GM18507 (cell line): ENCODE results near the gene C19orf25.
"Not testable (repeated sequence)": the region's sequence is repeated elsewhere in the genome, so short reads cannot be mapped to it uniquely, and the experiment has no call there.

Source experiments
- DNase-seq: peaks from one replicate; pipeline ENCODE4 v3.0.0; 2011; ENCODE audit warnings: low read depth; ENCODE audit not compliant: insufficient read length; ENCODE audit errors: extremely low spot score
- FAIRE-seq: peaks from 2 replicates; lab custom pipeline; 2011; peaks lifted over from hg19 to GRCh38; lab: Jason Lieb, UNC

C19orf25 gene

GRCh38 chr19:1478934-1479707, at the start of gene C19orf25:
Gene C19orf25 (minus strand): TSS chr19:1479215. CDS start chr19:1478903, 312 bp downstream.
- DNase-seq: peak; percentile 95
- peak; percentile 99 for FAIRE-seq

GRCh38 chr19:1527650-1528309, 48.8 kb upstream of the C19orf25 start:
- no peak for DNase-seq
- no peak for FAIRE-seq

- no peak for DNase-seq
- FAIRE-seq: no peak
These were observed 48.1 kb upstream of the C19orf25 start for GRCh38 chr19:1526979-1527649.

DNA sequence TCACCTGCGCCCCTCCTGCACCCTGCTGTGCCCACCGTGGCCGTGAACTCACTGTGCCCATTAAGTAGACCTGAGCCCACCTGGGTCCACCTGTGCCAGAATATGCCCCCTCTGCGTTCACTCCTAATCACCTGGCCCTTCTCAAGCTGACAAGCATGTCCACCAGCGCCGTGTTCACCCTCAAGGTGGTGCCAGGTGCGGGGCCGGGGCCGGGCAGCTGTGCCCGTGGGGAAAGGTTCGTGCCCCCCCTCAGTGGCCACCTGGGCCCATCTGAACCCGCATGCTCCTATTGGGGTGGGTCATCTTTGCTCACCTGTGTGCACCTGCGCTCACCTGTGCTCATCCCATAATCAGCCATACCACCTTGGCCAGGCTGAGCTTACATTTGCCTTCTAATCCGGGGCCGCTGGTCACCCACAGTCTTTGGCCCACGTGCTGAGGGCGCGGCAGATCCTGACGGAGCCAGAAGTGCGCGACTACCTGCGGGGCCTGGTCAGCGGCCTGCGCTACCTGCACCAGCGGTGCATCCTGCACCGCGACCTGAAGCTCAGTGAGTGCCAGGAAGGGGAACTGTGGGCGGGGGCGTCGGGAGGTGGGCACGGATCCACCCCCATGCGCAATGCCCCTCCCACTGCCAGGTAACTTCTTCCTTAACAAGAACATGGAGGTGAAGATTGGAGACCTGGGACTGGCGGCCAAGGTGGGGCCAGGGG, 47.2 kb upstream of the C19orf25 start:
- DNase-seq (no peak), FAIRE-seq (no peak)

DNA sequence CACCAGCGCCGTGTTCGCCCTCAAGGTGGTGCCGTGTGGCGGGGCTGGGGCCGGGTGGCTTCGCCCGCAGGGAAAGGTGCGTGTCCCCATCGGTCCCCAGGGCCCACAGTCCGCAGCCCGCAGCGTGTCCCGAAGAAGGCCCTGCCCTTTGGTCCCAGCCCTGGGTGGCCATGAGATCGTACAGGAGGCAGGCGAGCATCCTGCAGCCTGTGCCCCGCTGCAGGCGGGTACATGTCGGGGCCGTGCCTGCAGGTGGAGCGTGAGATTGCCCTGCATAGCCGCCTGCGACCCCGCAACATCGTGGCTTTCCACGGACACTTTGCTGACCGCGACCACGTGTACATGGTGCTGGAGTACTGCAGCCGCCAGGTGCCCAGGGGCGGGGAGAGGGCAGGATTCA, 46.3 kb upstream of the C19orf25 start:
- FAIRE-seq: no peak
- DNase-seq: no peak

DNA sequence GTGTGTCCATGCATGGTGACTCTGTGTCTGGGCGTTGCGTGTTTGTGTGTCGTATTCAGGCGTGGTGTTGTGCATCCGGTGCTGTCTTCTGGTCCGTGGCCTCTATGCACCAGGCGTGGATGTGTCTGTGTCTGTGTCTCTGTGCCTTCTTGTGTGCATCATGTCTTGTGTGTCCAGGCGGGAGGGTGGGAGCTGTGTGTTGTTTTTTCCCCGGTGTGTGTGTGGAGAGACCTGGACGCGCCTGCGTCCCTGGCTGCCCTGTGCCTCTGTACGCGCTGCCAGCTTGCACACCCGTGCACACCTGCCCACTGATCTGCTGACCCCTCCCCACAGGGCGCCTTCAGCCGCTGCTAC, 45.9 kb upstream of the C19orf25 start:
- DNase-seq (no peak), FAIRE-seq (no peak)

GRCh38 chr19:1524287-1524971, 45.4 kb upstream of the C19orf25 start:
- DNase-seq (no peak), FAIRE-seq (no peak)

DNA sequence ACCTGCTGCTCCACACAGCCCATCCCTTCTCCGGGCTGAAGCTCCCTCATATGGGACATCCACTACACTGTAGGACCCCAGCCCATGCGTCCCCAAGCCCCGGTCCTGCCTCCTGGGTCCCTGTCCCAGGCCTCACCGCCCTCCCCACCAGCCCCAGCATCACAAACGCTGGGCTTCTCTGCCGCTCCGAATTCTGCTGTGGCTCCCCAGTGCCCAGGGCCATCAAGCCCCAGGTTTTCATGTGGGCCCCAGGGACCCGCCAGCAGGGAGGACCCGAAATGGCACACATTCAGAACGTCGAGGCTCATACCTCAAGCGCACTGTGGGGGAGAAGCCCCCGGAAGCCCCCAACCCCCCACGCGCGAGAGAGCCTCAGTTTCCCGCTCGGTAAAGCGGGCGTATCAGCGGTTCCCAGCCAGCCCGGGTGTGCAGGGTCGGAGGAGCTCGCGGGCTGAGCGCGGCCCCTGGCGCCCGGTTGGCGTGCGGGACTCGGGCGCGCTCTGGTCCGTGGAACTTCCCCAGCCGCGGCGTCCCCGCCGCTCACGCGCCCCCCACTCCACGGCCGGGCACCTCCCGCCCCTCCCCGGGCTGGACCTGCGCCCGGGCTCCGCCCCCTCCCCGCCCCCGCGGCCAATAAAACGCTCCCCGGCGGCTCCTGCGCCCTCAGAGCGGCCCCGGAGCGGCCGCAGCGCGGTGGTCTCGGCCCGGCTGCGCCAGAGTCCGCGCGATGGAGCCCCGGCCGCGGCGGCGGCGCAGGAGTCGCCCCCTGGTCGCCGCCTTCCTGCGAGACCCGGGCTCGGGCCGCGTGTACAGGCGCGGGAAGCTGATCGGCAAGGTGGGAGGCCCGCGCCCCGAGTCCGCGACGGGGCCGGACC, 44.6 kb upstream of the C19orf25 start, which contains the start of gene PLK5:
TSS of gene PLK5 (plus strand) at position 666 of the 875 bp plus-strand sequence. CDS start 2,920 bp downstream, outside the sequence.
- FAIRE-seq: no peak

GRCh38 chr19:1522838-1523237, 43.8 kb upstream of the C19orf25 start:
- no peak for DNase-seq
- no peak for FAIRE-seq

More for the DNA sequence above, 44.6 kb upstream of the C19orf25 start, which contains the start of gene PLK5:
- no peak for DNase-seq

DNA sequence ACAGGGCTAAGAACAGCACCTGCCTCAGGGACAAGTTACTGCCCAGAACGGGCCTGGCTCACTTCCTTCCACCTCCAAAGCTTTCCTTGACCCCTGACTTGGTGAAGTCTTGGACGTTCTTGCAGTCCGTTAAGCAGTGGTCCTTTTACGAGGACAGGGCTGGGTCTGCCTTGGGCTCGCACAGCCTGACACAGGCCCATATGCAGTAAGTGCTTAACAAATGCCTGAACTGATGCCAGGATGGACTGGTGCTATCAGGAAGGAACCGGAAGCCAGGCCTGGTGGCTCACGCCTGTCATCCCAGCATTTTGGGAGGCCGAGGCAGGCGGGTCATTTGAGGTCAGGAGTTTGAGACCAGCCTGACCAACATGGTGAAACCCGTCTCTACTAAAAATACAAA, 43.0 kb upstream of the C19orf25 start:
- no peak for DNase-seq
- FAIRE-seq: no peak

GRCh38 chr19:1521636-1522035, 42.6 kb upstream of the C19orf25 start:
- DNase-seq (no peak), FAIRE-seq (no peak)

GRCh38 chr19:1520203-1520780, 41.3 kb upstream of the C19orf25 start:
- DNase-seq: no peak

DNA sequence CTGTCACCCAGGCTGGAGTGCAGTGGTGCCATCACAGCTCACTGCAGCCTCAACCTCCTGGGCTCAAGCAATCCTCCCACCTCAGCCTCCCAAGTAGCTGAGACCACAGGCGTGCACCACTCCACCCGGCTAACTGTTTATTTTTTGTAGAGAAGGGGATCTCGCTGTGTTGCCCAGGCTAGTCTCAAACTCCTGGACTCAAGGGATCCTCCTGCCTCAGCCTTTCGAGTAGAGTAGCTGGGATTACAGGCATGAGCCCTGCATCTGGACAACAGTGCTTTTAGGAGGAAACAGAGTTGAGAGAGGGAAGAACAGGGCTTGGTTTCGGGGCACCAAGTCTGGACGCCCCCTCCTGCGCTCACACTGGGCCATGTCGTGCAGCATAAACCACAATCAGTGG, 40.8 kb upstream of the C19orf25 start:
- not testable (repeated sequence) for FAIRE-seq, DNase-seq

More at GRCh38 chr19:1520203-1520780, 41.3 kb upstream of the C19orf25 start:
- no peak for FAIRE-seq

GRCh38 chr19:1518471-1518870, 39.5 kb upstream of the C19orf25 start:
- DNase-seq (no peak), FAIRE-seq (no peak)

DNA sequence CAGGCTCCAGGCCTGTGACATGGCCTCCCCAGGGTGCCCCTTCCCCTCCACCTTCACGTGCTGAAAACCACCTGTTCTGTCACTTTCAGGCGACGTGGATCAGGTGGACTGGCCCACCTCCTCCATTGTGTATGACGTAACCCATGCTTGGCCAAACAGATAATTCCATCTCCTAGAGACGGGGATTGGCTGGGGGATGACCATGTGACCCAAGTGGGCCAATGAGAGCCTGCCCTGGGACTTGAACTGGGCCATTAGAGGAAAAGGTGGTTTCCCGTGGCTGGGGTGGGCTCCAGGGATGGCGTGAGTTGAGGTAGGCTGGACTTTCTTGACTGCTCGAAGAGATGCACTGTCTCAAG, 37.4 kb upstream of the C19orf25 start:
- no peak for FAIRE-seq
- DNase-seq: no peak

DNA sequence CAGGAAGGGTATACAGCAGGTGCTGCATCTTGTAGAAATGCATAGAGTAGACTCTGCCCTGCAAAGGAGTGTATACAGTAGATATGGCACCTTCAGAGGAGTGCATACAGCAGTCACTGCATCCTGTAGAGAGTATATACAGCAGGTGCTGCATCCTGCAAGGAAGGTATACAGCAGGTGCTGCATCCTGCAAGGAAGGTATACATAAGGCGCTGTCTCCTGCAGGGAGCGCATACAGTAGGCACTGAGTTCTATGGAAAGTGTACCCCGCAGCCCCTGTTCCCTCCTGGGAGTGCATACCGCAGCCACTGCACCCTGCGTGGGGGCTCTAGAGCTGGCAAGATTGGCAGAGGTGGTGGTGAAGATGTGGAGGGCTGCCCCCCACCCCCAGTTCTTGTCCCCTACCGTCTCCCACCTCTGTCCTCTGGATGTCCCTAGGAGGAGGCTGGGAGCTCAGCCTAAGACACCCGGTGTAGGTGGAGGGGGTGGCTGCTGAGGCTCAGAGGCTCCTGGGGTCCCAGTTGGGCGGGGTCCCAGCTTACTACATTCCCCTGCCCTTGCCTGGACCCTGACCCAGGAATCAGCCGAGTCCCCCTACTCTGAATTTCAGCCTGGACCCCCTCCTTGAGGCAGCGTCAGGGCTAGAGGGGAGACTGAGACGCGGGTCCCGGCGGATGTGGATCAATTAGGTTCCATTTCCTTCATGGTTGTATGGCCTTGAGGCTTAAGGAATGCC, 36.1 kb upstream of the C19orf25 start:
- DNase-seq (no peak), FAIRE-seq (no peak)

GRCh38 chr19:1514295-1514661, 35.3 kb upstream of the C19orf25 start:
- DNase-seq (no peak), FAIRE-seq (no peak)
